ENCODE measurements around the gene SLC6A18. TPM values are rescaled to one million over a fixed set of nuclear protein-coding genes. Genes with fewer than 3 reads are reported as not detected.

SLC6A18 gene
- total RNA-seq, 1 experiment from 2014 or later: not detected

DNA sequence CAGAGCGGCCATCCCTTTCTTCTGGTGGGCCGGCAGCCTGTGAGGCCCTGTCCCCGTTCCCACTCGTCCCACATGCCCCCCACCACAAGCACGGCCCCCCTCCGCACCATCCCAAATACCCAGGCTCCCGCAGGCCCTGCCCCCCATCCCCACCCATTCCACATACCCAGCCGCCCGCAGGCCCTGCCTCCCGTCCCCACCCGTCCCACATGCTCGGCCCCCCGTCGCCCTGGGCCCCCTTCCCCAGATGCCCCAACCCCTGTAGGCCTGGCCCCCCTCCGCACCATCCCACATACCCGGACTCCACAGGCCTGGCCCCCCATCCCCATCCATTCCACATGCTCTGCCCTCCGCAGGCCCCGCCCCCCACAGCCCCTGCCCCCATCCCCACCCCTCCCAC, 12.3 kb upstream of the SLC6A18 start:
- H3K4me3 ChIP-seq (ENCODE audit: low read depth in 2 of 2, low read length in 2 of 2): no peak overlapping the region
- no peaks in the 10 kb centered on the region for H3K9me3 ChIP-seq (ENCODE audit: control insufficient read depth, insufficient read depth, low read depth, low read length)
- intact Hi-C loops (cut with micrococcal nuclease; ENCODE audit: unreplicated experiment): no loop called here
- no peak for TF ChIP-seq SIN3A (IDR thresholded peaks at IDR 0.05; ENCODE audit: borderline replicate concordance, insufficient read depth, low read depth, low read length)
- TF ChIP-seq TCF7L2 (IDR thresholded peaks at IDR 0.05; ENCODE audit: low read depth, low read length): no peak
- TF ChIP-seq, protein P1, sequence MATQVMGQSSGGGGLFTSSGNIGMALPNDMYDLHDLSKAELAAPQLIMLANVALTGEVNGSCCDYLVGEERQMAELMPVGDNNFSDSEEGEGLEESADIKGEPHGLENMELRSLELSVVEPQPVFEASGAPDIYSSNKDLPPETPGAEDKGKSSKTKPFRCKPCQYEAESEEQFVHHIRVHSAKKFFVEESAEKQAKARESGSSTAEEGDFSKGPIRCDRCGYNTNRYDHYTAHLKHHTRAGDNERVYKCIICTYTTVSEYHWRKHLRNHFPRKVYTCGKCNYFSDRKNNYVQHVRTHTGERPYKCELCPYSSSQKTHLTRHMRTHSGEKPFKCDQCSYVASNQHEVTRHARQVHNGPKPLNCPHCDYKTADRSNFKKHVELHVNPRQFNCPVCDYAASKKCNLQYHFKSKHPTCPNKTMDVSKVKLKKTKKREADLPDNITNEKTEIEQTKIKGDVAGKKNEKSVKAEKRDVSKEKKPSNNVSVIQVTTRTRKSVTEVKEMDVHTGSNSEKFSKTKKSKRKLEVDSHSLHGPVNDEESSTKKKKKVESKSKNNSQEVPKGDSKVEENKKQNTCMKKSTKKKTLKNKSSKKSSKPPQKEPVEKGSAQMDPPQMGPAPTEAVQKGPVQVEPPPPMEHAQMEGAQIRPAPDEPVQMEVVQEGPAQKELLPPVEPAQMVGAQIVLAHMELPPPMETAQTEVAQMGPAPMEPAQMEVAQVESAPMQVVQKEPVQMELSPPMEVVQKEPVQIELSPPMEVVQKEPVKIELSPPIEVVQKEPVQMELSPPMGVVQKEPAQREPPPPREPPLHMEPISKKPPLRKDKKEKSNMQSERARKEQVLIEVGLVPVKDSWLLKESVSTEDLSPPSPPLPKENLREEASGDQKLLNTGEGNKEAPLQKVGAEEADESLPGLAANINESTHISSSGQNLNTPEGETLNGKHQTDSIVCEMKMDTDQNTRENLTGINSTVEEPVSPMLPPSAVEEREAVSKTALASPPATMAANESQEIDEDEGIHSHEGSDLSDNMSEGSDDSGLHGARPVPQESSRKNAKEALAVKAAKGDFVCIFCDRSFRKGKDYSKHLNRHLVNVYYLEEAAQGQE (IDR thresholded peaks at IDR 0.05; ENCODE audit: insufficient read depth in 1 of 2, low read depth in 2 of 2, low read length in 1 of 2): no peak
- TF ChIP-seq, protein P2, sequence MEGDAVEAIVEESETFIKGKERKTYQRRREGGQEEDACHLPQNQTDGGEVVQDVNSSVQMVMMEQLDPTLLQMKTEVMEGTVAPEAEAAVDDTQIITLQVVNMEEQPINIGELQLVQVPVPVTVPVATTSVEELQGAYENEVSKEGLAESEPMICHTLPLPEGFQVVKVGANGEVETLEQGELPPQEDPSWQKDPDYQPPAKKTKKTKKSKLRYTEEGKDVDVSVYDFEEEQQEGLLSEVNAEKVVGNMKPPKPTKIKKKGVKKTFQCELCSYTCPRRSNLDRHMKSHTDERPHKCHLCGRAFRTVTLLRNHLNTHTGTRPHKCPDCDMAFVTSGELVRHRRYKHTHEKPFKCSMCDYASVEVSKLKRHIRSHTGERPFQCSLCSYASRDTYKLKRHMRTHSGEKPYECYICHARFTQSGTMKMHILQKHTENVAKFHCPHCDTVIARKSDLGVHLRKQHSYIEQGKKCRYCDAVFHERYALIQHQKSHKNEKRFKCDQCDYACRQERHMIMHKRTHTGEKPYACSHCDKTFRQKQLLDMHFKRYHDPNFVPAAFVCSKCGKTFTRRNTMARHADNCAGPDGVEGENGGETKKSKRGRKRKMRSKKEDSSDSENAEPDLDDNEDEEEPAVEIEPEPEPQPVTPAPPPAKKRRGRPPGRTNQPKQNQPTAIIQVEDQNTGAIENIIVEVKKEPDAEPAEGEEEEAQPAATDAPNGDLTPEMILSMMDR (IDR thresholded peaks at IDR 0.05): no peak
- TF ChIP-seq POLR2AphosphoS5 (IDR thresholded peaks at IDR 0.05; ENCODE audit: low read depth, low read length): no peak
- no peaks in the 10 kb centered on the region; the same call in 1 of the 2 replicates for H3K4me1 ChIP-seq (ENCODE audit: control insufficient read depth, insufficient read depth, low read length)
- H3K36me3 ChIP-seq (ENCODE audit: control insufficient read depth, insufficient read depth, low read length): no peaks in the 10 kb centered on the region
- BruUV-seq (replicated peaks): no TSS peak
- DNase-seq (ENCODE audit: low read depth, low spot score): no peak
- no peak overlapping the region for H3K27ac ChIP-seq (ENCODE audit: low read length)
- in situ Hi-C loops (cut with HindIII; ENCODE audit: low pct_unique_long_range_greater_than_20kb, low sequenced_read_pairs): no loop called here
- no peaks in the 10 kb centered on the region for H3K27me3 ChIP-seq (ENCODE audit: control insufficient read depth, insufficient read depth, low read length)
- ChIA-PET POLR2A (no interaction called here), CTCF (no interaction called here)
- ATAC-seq: no peak

DNA sequence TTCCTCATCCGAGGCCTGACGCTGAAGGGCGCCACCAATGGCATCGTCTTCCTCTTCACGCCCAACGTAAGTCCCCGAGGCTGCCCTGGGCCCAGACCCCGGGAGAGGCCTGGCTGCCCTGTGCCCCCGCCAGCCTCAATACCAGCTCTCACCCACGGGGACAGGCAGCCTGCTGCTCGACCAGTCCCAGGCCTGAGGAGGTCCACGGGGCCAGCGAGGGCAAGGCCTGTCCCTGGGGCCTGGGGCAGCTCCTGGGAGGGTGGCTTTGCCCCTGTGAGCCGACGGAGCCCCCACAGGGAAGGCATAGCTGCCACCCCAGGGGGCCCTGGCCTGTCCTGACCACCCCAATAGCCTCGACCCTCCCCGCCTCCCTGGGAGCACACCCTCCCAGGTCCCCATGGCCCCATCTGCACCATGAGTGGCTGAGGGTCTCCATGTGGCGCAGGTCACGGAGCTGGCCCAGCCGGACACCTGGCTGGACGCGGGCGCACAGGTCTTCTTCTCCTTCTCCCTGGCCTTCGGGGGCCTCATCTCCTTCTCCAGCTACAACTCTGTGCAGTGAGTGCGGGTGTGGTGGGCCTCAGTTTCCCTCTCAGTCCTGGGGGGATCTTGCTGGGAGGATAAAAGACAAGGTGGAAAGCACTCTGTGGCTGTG, 11.5 kb upstream of the SLC6A18 start:
- no peak overlapping the region for H3K4me3 ChIP-seq (ENCODE audit: low read depth in 2 of 2, low read length in 2 of 2)
- H3K9me3 ChIP-seq (ENCODE audit: control insufficient read depth, insufficient read depth, low read depth, low read length): no peaks in the 10 kb centered on the region
- no peak for DNase-seq (ENCODE audit: low read depth, low spot score)
- no peaks in the 10 kb centered on the region for H3K36me3 ChIP-seq (ENCODE audit: control insufficient read depth, insufficient read depth, low read length)
- TF ChIP-seq SIN3A (IDR thresholded peaks at IDR 0.05; ENCODE audit: borderline replicate concordance, insufficient read depth, low read depth, low read length) (no peak), TCF7L2 (IDR thresholded peaks at IDR 0.05; ENCODE audit: low read depth, low read length) (no peak), POLR2AphosphoS5 (IDR thresholded peaks at IDR 0.05; ENCODE audit: low read depth, low read length) (no peak)
- TF ChIP-seq, protein P2 (IDR thresholded peaks at IDR 0.05): no peak
- TF ChIP-seq, protein P1 (IDR thresholded peaks at IDR 0.05; ENCODE audit: insufficient read depth in 1 of 2, low read depth in 2 of 2, low read length in 1 of 2): no peak
- ChIA-PET CTCF (no interaction called here), POLR2A (no interaction called here)
- H3K27me3 ChIP-seq (ENCODE audit: control insufficient read depth, insufficient read depth, low read length): no peaks in the 10 kb centered on the region
- ATAC-seq: no peak
- intact Hi-C loops (cut with micrococcal nuclease; ENCODE audit: unreplicated experiment) (no loop called here), in situ Hi-C loops (cut with HindIII; ENCODE audit: low pct_unique_long_range_greater_than_20kb, low sequenced_read_pairs) (no loop called here)
- no peak overlapping the region for H3K27ac ChIP-seq (ENCODE audit: low read length)
- no TSS peak for BruUV-seq (replicated peaks)
- H3K4me1 ChIP-seq (ENCODE audit: control insufficient read depth, insufficient read depth, low read length): no peaks in the 10 kb centered on the region; the same call in 1 of the 2 replicates

All from Panc1 (cell line).